CD4-positive, alpha-beta T cell treated with Interleukin-10 for 1 hour (primary cell): ENCODE measurements around the gene TNS3.
"Not testable (repeated sequence)": the region's sequence is repeated elsewhere in the genome, so short reads cannot be mapped to it uniquely, and the experiment has no call there.

Experiments
- DNase-seq: peaks from one replicate; pipeline ENCODE4 v3.0.0-alpha.2; 2020

The TNS3 gene

DNA sequence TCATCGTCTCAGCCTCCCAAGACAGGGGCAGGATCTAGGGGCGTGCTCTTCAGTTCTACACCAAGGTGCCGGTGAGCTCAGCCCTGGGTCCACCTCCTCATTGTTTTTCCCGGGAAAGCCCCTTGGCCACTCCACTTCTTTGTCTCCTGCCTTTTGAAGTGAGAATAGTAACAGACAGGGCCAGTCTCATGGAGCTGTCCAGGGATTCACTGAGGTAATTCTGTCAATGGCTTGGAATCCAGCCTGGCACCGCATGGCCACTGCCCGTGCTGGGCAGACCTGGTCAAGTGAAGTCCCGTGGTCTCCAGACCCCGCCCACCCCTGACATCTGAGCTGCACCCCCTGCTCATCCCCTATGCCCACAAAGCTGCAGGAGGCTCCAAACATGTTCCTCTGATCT lies 138.9 kb downstream of the TNS3 start:
- DNase-seq = no peak

DNA sequence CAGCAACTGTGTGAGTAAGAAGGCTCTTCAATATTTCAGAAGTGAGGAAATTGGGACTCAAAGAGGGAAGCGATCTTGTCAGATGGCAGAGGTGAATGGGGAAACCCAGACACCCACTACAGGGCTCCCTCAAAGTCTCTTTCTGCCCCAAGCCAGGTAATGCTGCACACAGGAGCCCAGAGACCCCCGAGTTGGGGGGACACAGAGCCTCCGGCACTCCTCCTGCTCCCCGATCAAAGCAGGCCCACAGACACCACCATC lies 139.4 kb downstream of the TNS3 start:
- DNase-seq = no peak

DNA sequence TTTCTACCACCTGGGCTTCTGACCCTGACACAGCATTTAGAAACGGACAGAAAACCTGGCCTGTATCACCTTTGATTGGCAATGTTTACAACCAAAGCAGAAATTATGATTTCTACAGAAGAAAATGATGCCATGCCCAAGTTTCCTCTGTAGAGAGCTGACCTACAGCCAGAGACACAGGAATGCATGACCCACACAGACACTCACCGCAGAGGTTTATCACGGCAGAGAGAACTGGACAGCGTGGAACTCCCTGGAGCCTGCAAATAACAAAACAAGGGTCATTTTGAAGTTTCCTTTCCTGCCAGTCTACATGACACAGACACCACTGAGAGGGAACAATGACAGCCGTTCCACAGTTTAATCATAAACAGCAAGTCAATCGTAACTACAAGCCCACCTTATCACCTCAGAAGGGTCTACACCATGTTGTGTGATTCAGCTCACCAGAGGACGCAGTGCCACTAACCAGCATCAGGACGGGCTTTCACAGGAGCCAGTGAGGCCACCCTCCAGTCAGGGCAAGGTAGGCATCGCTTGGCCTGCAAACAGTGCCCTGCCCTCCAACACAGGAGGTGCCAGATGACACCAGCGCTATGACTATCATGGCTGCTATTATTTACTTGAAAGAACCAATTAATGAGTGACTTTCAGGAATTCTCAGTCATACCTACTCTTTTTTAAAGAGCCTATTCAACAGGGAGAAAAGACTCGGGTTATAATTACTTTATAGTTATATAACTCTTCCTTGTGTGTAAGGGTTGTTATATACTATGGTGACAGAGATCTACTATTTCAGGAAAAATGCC lies 139.9 kb downstream of the TNS3 start:
- DNase-seq = no peak

DNA sequence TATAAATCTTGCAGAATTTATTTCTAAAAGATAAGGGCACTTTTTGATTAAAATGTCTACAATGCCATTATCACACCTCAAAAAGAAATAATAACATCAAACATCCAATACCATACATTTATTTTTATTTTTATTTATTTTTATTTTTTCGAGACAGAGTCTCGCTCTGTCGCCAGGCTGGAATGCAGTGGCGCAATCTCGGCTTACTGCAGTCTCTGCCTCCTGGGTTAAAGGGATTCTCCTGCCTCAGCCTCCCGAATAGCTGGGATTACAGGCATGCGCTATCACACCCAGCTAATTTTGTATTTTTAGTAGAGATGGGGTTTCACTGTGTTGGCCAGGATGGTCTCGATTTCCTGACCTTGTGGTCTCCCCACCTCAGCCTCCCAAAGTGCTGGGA lies 140.9 kb downstream of the TNS3 start:
- not testable (repeated sequence) for DNase-seq

DNA sequence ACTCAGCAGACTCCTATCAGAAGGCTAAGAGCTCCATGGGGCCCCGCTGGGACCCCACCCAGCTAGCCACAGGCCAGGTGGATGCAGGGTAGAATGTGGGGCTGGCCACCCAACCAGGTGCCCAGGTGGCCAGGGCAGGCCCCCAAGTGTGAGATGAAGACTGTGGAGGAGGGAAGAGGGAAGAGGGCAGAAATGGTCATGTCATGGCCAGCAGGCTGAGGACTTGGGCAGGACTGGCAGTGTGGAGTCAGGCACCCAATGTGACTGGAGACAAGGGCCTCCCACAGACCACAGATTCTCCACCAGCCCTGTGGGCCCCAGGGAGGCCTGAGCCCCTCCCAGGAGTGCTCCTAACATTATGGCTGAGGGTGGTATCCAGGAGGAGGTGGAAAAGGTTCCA lies 141.6 kb downstream of the TNS3 start:
- no peak for DNase-seq

DNA sequence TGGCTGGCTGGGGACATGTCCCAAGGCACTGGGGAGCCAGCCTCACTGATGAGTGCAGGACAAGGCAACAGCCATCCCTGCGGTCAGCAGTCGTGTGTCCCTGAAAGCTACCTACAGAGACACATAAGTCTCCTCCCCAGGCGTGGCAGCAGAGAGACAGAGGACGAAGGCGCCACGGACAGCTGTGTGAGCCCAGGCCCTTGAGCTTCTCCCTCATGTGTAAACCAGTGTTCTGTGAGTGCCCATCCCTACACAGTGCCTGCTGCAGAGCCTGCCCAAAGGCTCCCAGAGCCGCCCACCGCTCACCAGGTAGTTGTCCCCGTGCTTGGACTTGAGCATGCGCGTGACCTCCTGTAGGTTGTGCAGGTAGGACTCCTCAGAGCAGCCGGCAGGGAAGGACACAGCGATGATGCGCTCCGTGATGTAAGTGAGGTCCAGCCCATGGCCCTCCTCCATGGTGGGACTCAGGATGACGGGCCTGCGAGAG lies 142.7 kb downstream of the TNS3 start:
- DNase-seq = no peak

DNA sequence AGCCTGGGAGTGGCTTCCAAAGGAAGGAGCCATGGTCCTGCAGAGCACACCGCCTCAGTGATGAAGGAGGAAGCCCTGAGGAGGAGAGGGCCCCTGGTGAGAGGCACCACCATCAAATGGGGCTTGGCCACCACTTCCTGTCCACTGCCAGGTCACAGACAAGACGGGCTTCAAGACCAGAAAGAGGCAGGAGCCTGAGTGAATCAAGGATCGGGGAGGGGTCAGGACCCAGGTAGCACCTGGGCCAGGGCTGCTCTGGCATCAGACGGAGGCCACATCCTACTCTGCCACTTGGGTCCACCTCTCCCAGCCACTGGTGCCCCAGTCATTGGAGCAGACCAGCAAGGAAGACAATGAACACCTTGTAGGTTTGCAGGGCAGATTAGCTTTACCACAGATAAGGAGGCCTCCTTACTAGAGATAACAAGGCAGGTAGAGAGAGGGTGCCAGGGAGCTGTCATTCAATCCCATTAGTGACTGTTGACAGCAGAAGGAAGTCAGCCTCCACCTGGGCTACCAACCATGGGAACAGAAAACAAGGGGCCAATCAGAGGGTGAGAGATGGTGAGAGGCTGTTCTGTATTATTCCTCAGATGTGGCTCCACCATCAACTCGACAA lies 143.4 kb downstream of the TNS3 start:
- DNase-seq = no peak

DNA sequence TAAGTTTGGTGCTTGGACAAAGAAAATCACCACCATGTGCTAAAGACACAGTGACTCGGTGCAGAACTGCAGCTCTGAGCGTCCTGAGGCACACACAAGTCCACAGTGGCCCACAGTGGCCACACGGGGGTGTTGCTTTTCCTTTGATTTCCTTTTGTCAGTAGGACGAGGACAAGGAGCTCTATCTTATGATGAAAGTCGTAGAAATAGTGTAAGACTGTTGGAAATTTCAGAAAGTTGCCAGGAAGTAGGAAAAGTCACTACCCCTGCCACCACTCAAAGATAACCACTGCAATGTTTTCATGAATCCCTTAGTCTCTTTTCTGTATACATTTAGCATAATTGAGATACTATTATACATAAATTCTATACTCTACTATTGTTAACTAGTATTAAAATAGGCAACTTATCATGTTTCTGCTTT lies 146.0 kb downstream of the TNS3 start:
- DNase-seq = no peak

DNA sequence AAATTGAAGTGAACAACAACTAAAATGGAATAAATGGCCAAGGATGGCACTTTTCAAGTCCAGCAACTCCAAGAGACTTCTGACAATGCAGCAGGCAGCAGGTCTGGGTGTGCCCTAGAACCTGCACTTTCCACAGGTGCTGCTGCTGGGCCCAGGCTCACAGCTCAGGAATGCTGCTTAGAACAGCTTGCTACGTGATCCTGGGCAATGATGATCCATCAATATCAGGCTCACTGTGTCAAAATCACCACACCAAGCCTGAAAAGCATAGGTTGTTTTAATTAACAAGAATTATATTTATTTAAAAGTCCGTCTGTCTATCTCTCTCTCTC lies 148.4 kb downstream of the TNS3 start:
- DNase-seq = no peak

DNA sequence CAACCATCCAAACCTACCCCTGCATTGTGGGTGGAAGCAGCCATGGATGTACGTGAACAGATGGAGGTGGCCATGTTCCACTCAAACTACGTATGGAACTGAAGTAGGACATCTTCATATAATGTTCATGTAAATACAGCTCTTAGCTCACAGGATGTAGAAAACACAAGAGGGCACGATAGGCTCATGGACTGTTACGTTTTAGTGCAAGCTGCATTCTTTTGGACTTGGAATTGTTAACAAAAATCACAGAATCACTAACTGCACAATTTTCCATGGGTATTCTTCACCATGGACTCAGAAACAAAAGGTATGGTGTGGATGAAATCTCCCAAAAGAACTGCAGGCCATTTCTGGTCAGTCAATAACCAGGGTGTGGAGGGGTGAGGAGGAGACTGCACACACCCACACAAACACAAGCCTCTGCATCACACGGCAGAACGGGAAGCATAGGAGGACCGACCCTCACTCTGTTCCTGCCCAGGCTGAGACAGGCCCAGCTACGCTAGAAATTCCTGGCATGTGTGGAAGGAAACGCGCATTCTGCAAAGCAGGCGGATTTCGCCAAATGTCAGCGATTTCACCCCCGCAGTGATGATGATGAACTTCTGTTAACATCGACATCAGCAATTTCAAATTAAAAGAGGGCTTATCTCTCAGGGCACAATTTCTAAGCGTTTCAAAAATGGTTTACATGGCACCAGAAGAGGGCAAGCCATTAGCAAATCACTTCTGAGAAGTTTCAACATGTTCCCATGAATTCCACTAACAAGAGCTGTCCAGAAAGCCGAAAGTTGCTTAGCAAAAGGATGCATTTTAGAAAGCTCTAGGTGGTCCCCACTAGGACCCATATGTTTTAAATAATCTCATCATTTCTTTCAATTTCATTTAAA lies 149.0 kb downstream of the TNS3 start:
- no peak for DNase-seq

DNA sequence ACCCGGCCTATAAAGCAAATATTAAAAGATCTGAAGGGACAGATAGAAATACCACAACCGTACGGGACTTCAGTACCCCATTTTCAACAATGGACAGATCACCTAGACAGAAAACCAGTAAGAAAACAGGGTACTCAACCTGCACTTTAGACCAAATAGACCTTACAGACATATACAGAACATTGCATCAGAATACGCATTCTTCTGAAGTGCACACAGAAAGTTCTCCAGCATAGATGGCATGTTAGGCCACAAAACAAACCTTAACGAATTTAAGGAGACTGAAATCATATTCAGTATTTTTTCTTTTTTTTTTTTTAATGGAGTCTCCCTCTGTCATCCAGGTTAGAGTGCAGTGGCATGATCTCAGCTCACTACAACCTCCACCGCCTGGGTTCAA lies 151.5 kb downstream of the TNS3 start:
- DNase-seq = no peak

DNA sequence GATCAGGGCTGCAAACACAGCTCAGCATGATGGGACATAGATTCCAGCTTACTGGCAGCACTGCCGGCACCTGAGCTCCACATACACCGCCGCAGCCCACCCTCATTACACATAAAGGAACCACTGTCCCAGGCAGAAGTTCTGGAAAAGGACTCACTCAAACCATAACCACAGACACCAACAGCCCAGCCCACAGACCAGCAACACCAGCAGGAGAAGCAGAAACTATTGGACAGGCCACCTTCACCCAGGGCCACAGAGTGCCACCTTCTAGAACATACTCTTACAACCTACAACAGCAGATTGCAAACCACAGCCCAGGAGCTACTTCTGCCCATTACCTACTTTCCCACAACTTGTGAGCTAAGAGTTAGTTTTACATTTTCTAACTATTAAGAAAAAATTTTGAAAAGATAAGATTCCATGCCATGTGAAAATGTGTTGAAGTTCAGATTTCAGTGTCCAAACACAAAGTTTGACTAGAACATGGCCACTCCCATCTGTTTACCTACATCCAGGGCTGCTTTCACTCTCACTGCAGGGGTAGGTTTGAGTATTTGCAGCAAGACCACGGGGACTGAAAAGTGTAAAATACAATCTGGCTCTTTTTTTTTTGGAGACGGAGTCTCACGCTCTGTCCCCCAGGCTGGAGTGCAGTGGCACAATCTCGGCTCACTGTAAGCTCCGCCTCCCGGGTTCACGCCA lies 153.0 kb downstream of the TNS3 start:
- no peak for DNase-seq

DNA sequence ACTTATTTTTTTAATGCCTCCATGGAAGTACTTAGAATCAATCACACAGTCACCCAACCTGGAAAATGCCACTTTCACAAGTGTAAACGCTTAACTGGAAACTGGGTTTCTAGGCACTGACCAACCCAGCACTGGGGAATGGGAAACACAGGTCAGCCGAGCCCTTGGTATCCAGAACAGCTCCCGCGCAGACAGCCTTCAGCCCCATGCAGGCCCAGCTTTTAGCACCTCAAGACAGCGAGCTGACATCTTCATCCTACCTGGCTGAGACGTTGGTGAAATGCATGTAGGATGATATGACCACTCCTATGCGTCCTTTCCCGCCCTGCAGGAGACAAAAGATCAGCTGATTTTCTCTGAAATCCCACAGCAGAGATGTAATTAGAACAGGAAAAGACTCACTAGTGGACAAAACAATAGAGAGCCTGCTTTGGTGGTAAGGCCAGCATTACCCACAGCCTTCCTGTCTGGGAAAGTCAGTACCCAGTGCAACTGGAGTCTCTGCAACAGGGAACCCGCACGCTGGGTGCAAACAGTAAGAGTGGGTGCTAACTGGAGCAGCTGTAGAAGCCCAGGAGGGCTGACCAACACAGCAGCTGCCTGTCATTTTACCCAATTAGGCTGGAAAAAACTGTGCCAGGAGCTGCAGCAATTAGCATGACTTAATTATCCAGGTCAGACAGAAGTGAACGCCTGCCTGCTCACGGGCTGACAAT lies 153.7 kb downstream of the TNS3 start:
- no peak for DNase-seq

DNA sequence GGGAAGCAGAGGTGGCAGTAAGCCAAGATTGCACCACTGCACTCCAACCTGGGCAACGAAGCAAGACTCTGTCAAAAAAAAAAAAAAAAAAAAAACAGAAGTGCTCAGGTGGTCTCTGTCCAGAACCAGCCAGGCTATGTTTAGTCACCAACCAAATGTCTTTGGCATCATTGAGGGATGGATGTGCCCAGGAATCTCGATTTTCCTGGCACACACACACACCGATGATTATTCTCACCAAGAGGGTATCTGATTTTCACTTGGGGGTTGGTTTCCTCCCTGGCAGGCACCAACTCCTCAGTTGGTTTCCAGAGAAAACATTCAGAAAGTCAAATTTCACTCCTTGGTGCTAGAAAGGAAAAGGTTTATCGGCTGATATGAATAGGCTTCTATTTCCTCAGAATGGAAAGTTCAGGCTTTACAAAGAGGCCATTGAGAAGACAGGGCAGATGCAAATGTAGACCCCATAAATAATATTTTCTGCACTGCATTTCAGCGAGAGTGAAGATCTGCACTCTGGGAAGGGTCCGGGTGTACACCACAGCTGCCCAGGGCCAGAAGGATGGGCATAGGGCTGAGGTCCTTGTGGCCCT lies 154.8 kb downstream of the TNS3 start:
- no peak for DNase-seq

DNA sequence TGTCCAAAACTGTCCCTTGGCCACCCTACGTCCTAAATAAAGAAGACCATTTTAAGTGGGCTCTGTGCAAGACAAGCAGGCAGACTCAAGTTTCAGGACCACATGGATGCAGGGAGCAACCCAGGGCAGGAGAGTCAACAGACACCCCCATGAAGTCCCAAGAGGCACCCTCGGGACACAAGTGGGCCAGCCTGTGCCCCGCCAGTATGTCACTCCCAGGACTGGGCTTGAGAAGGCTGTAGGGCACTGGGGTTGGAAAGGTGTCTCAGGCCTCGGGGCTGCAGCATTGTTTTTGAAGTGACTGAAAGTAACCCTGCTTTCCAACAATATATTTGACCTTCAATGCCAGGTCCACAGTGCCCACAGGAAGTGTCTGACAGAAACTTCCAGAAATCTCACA lies 157.4 kb downstream of the TNS3 start:
- no peak for DNase-seq

DNA sequence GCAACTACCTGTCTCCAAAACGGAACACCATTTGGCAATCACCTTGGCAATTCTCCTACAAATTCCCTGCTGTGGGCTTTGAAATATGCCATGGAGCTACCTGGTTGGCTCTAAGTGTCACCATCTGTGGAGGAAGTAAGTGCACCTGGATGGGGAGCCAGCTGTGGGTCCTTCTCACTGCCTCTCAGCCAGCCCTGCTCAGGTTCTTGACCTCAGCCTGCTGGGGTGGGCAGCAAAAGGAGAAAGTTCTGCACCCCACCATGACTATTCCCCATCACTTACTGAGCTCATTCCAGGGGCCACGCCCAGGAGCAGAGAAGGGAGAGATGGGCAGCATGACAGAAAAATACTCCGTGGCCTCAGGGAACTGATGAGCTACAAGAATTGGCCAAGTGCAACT lies 158.7 kb downstream of the TNS3 start:
- DNase-seq = no peak

DNA sequence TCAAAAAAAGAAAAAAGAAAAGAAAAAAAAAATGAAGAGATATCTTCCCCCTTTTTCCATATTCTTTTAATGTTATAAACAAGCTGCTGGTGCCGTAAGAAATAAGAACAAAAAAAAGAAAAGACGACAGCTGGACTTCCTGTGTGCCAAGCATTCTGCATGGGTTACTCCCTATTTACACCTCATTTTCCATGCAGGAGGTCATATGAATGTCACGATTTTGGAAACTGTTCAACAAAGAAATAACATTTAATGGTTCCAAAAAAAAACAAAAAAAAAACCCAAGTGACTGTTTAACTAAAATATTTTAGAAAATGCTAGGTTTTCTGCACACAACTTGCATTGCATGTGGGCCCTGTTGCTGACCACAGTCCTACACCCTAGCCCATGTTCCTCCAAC lies 159.3 kb downstream of the TNS3 start:
- DNase-seq = no peak

DNA sequence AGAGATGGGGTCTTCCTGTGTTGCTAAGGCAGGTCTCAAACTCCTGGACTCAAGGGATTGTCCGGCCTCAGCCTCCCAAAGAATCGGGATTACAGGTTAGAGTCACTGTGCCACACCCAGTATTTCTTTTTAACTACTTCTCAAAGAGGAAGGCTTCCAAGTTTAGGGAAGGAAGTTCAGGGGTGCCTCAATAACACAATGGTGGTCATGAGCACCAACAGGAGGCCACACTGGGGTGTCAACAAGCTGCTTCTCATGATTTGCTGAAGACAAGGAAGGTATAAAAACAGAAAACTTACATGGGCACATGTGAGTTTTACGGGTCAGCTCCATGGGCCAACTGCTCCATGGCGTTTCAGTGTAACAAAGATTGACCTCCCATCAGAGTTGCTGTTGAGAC lies 160.5 kb downstream of the TNS3 start:
- DNase-seq = no peak

DNA sequence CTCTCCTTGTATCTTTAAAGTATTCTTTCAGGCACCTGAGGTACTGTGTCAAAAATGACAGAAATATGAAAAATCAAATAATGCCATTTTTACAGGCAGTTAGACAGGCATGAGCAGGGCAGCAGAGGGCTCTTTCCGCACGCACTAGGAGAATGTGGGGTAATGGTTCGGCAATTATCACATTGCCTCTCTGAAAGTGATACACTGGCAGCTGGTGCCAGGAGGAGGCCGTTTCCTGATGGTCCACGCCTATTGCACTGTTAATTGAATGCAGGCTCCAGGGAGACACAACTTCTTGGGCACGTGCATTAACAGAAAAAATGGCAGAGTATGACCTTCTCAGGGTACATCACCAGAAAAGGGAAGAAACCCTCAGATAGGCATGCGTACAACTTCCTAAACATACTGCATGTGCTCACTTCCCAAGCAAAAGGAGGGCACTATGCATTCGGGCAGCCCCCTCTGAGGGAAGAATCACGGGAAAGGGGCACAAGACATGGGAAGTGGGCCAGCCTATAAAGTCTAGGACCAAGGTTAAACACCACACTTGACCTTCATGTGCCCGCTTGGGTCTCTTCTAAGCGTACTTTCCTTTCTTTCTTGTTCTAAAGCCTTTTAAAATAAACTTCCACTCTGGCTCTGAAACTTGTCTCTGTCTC lies 161.7 kb downstream of the TNS3 start:
- no peak for DNase-seq

DNA sequence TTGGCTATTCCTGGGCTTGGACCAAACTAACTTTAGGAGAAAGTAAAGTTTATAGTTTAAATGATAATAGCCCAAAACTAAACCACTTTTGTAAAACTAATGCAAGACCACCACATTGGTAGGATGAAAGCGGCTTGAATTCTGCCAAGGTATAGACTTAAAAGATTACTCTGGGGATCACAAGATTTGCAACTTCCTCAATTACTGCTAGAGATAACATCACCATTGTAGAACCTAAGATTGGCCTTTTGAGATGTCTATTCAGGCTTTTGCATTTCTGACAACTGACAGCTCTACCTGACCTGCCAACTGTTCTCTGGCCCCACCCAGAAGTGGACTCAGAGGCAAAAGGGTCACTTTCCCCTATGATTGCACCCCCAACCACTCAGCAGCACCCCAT lies 162.4 kb downstream of the TNS3 start:
- no peak for DNase-seq

DNA sequence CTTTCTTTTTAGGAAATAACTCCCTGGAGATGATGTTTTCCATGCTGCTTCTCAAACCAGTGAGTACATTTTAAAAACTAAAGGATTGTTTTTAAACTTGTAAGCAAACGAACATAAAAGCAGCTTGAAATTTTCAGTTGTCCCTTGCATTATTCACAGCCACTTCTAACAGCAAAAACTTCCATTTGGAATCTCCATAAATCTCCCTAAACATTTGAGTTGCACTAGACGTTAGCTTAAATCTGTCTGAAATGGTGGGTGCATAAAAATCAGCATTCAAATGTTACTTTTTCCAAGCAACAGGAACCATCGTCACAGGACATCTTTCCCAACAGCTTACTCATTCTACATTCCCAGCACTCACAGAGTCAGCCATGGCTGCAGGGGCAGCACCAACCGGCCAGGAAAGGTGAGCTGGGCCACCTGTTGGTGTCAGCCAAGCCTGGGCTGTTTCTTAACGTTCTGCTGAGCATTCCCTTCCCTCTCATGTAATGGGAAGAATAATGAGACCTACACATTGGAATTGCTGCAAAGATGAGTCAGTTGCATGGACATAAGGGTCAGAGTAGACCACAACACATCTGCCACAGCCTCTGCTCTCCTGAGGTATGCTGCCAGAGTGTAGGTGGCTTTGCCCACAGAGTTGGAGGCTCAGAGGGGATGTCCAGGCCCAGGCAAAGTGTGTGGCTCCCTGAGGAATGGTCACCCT lies 163.2 kb downstream of the TNS3 start:
- DNase-seq = no peak
